ENCODE data around the gene TIGD1.
"Not testable (repeated sequence)": the region's sequence is repeated elsewhere in the genome, so short reads cannot be mapped to it uniquely, and the experiment has no call there.

The TIGD1 gene

DNA sequence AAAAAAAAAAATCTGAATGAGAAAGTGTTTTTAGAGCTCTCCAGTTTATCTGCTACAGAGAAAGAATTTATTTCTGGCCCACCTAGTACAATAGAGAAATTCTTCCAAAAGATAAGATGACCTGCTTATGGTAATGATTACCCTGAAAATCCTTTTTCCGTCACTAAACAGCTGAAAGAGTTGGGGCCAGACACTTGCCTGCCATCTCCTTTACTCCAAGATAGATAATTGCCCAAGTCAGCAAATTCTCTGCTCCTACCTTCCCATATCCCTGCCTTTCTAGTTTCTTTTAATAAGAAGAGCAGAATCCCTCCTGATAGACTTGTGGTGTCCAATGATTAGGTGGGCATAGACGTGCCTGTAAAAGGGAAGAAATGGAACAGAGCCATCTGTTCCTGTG, 28.3 kb upstream of the TIGD1 start:
- Histone ChIP-seq H3K36me3 (ENCODE audit: insufficient read depth, low read length) (peaks cover 55% of the 10 kb centered on the region), H3K4me1 (ENCODE audit: insufficient read depth, low read length) (peaks cover 6% of the 10 kb centered on the region), H3K4me3 (ENCODE audit: low read length) (no peak overlapping the region), H3K27me3 (ENCODE audit: insufficient read depth, low read length) (no peaks in the 10 kb centered on the region), H3K9me3 (ENCODE audit: low read length) (no peaks in the 10 kb centered on the region), H2AFZ (ENCODE audit: low read depth, low read length) (no peak overlapping the region)

DNA sequence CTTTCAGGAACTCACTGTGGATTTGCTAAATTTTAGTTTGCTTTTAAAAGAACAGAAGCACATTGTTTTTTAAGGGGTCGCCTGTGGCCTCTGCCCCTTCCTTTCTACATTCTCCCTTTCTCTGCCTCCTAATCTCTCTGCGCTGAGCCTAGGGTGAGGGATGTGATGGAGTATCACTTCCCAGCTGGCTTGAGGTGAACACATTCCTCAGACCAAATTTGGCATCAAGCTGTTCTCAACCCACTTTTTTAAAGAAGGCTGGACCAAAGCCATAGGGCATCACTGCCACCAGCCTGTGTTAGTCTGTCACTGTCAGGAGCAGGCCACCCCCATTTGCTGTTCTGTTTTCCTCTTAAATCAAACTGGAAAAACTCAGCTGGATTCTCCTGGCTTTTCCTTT, 27.5 kb upstream of the TIGD1 start:
- H2AFZ ChIP-seq (ENCODE audit: low read depth, low read length), result no peak overlapping the region
- H3K4me1 ChIP-seq (ENCODE audit: insufficient read depth, low read length), result peaks cover 6% of the 10 kb centered on the region
- H3K9me3 ChIP-seq (ENCODE audit: low read length), result no peaks in the 10 kb centered on the region
- H3K27me3 ChIP-seq (ENCODE audit: insufficient read depth, low read length), result no peaks in the 10 kb centered on the region
- peaks cover 55% of the 10 kb centered on the region for H3K36me3 ChIP-seq (ENCODE audit: insufficient read depth, low read length)
- H3K4me3 ChIP-seq (ENCODE audit: low read length), result no peak overlapping the region

- peaks cover 6% of the 10 kb centered on the region for H3K4me1 ChIP-seq (ENCODE audit: insufficient read depth, low read length)
- no peak overlapping the region for H2AFZ ChIP-seq (ENCODE audit: low read depth, low read length)
- H3K27me3 ChIP-seq (ENCODE audit: insufficient read depth, low read length), result no peaks in the 10 kb centered on the region
- H3K9me3 ChIP-seq (ENCODE audit: low read length), result no peaks in the 10 kb centered on the region
- H3K4me3 ChIP-seq (ENCODE audit: low read length), result no peak overlapping the region
- peaks cover 50% of the 10 kb centered on the region for H3K36me3 ChIP-seq (ENCODE audit: insufficient read depth, low read length)
These were observed 26.6 kb upstream of the TIGD1 start for GRCh38 chr2:232576995-232577394.

- Histone ChIP-seq H3K4me1 (ENCODE audit: insufficient read depth, low read length) (peaks cover 6% of the 10 kb centered on the region), H3K27me3 (ENCODE audit: insufficient read depth, low read length) (no peaks in the 10 kb centered on the region), H3K9me3 (ENCODE audit: low read length) (no peaks in the 10 kb centered on the region), H3K4me3 (ENCODE audit: low read length) (no peak overlapping the region), H3K36me3 (ENCODE audit: insufficient read depth, low read length) (peaks cover 47% of the 10 kb centered on the region), H2AFZ (ENCODE audit: low read depth, low read length) (no peak overlapping the region)
These were observed 25.0 kb upstream of the TIGD1 start for GRCh38 chr2:232575404-232575746.

- peaks cover 6% of the 10 kb centered on the region for H3K4me1 ChIP-seq (ENCODE audit: insufficient read depth, low read length)
- no peak overlapping the region for H3K4me3 ChIP-seq (ENCODE audit: low read length)
- no peak overlapping the region for H2AFZ ChIP-seq (ENCODE audit: low read depth, low read length)
- no peaks in the 10 kb centered on the region for H3K27me3 ChIP-seq (ENCODE audit: insufficient read depth, low read length)
- H3K9me3 ChIP-seq (ENCODE audit: low read length), result no peaks in the 10 kb centered on the region
- H3K36me3 ChIP-seq (ENCODE audit: insufficient read depth, low read length), result peaks cover 49% of the 10 kb centered on the region
These were observed 24.5 kb upstream of the TIGD1 start for GRCh38 chr2:232574674-232575403.

GRCh38 chr2:232573771-232574435, 23.5 kb upstream of the TIGD1 start:
- H3K4me1 ChIP-seq (ENCODE audit: insufficient read depth, low read length), result peaks cover 7% of the 10 kb centered on the region
- H3K36me3 ChIP-seq (ENCODE audit: insufficient read depth, low read length), result peaks cover 58% of the 10 kb centered on the region
- no peak overlapping the region for H3K4me3 ChIP-seq (ENCODE audit: low read length)
- no peaks in the 10 kb centered on the region for H3K27me3 ChIP-seq (ENCODE audit: insufficient read depth, low read length)
- no peaks in the 10 kb centered on the region for H3K9me3 ChIP-seq (ENCODE audit: low read length)
- H2AFZ ChIP-seq (ENCODE audit: low read depth, low read length), result no peak overlapping the region

- no peak overlapping the region for H3K4me3 ChIP-seq (ENCODE audit: low read length)
- no peaks in the 10 kb centered on the region for H3K27me3 ChIP-seq (ENCODE audit: insufficient read depth, low read length)
- no peak overlapping the region for H2AFZ ChIP-seq (ENCODE audit: low read depth, low read length)
- H3K4me1 ChIP-seq (ENCODE audit: insufficient read depth, low read length), result peaks cover 7% of the 10 kb centered on the region
- no peaks in the 10 kb centered on the region for H3K9me3 ChIP-seq (ENCODE audit: low read length)
- peaks cover 63% of the 10 kb centered on the region for H3K36me3 ChIP-seq (ENCODE audit: insufficient read depth, low read length)
These were observed 22.7 kb upstream of the TIGD1 start for GRCh38 chr2:232573042-232573441.

- Histone ChIP-seq H3K27me3 (ENCODE audit: insufficient read depth, low read length) (no peaks in the 10 kb centered on the region), H3K4me3 (ENCODE audit: low read length) (no peak overlapping the region), H3K36me3 (ENCODE audit: insufficient read depth, low read length) (peaks cover 77% of the 10 kb centered on the region), H3K9me3 (ENCODE audit: low read length) (no peaks in the 10 kb centered on the region), H2AFZ (ENCODE audit: low read depth, low read length) (no peak overlapping the region), H3K4me1 (ENCODE audit: insufficient read depth, low read length) (peaks cover 7% of the 10 kb centered on the region)
These were observed 20.7 kb upstream of the TIGD1 start for GRCh38 chr2:232571026-232571474.

DNA sequence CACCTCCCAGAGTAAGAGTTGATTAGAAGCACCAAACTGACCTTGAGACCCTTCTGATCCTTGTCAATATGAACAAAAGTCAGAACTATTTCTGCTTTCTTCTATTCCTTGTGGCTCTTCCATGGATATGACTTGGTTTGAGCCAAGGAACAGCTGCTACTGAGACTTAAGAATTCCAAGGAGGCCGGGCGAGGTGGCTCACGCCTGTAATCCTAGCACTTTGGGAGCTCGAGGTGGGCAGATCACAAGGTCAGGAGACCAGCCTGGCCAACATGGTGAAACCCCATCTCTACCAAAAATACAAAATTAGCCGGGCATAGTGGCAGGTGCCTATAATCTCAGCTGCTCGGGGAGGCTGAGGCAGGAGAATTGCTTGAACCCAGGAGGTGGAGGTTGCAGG, 20.1 kb upstream of the TIGD1 start:
- H3K27me3 ChIP-seq (ENCODE audit: insufficient read depth, low read length); H3K4me3 ChIP-seq (ENCODE audit: low read length); H3K4me1 ChIP-seq (ENCODE audit: insufficient read depth, low read length); H2AFZ ChIP-seq (ENCODE audit: low read depth, low read length); H3K9me3 ChIP-seq (ENCODE audit: low read length): not testable (repeated sequence)
- H3K36me3 ChIP-seq (ENCODE audit: insufficient read depth, low read length), result peaks cover 82% of the 10 kb centered on the region

GRCh38 chr2:232569541-232569940, 19.2 kb upstream of the TIGD1 start:
- Histone ChIP-seq H2AFZ (ENCODE audit: low read depth, low read length) (no peak overlapping the region), H3K27me3 (ENCODE audit: insufficient read depth, low read length) (no peaks in the 10 kb centered on the region), H3K4me1 (ENCODE audit: insufficient read depth, low read length) (peaks cover 7% of the 10 kb centered on the region), H3K9me3 (ENCODE audit: low read length) (no peaks in the 10 kb centered on the region), H3K4me3 (ENCODE audit: low read length) (no peak overlapping the region), H3K36me3 (ENCODE audit: insufficient read depth, low read length) (peaks cover 82% of the 10 kb centered on the region)

DNA sequence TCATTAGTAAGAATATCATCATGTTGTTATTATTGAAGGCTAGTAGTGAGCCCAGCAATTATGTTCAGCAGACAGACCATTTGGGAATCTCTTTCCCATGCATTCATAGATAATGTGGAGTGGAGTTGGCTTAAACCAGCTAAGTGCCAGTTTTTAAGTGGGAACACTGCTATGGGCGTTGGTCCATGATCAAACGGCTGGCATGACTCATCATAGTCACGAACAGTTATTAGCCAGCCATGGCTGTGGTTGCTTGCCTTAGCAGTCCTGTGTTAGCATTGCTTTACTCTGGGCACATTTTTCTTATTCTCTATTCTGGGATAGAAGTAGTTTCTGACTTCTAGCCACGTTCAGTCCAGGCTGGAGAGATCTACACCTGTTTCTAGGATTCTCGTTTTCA, 17.8 kb upstream of the TIGD1 start:
- peaks cover 2% of the 10 kb centered on the region for H3K4me1 ChIP-seq (ENCODE audit: insufficient read depth, low read length)
- no peaks in the 10 kb centered on the region for H3K27me3 ChIP-seq (ENCODE audit: insufficient read depth, low read length)
- H3K36me3 ChIP-seq (ENCODE audit: insufficient read depth, low read length), result peaks cover 83% of the 10 kb centered on the region

DNA sequence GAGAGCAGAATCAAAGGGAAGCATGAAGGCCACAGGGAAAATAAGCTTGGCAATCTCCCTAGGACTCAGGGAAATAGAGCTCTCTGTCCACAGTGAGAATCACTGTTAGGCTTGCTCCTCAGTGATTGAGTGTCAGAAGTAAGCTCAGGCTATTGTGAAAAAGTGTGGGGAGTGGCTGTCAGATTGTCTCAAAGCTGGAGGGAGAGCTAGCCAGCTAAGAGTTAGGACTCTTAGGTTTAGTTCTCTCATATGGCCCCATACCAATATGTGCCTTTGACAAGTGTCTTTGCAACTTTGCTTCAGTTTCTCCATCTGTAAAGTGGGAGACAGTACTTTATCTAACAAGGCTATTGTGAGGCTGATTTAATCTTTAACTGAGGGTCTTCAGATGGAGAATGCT, 17.4 kb upstream of the TIGD1 start:
- H3K4me3 ChIP-seq (ENCODE audit: low read length), result no peak overlapping the region
- peaks cover 87% of the 10 kb centered on the region for H3K36me3 ChIP-seq (ENCODE audit: insufficient read depth, low read length)
- no peak overlapping the region for H2AFZ ChIP-seq (ENCODE audit: low read depth, low read length)

More for the DNA sequence above, 17.8 kb upstream of the TIGD1 start:
- no peak overlapping the region for H2AFZ ChIP-seq (ENCODE audit: low read depth, low read length)
- H3K4me3 ChIP-seq (ENCODE audit: low read length), result no peak overlapping the region
- H3K9me3 ChIP-seq (ENCODE audit: low read length), result no peaks in the 10 kb centered on the region

DNA sequence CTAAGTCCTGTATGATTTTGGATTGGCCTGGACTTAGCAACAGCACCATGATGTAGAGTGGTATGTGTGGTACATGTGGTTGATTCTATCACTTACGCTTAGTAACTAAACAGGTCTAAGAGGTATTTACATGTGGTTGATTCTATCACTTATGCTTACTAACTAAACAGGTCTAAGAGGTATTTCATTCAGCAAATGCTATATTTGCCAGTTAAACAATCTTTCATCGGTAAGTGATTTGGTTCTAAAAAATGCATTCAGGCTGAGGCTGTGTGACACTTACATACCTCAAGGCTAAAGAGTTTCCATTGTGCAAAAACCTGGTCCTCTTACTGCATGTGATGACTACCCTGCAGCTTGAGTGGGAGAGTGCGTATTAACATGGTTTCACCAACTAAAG, 13.2 kb upstream of the TIGD1 start:
- Histone ChIP-seq H2AFZ (ENCODE audit: low read depth, low read length) (no peak overlapping the region), H3K27me3 (ENCODE audit: insufficient read depth, low read length) (no peaks in the 10 kb centered on the region), H3K9me3 (ENCODE audit: low read length) (no peaks in the 10 kb centered on the region), H3K4me1 (ENCODE audit: insufficient read depth, low read length) (no peaks in the 10 kb centered on the region), H3K36me3 (ENCODE audit: insufficient read depth, low read length) (peaks cover 83% of the 10 kb centered on the region), H3K4me3 (ENCODE audit: low read length) (no peak overlapping the region)

More for the DNA sequence above, 17.4 kb upstream of the TIGD1 start:
- Histone ChIP-seq H3K4me1 (ENCODE audit: insufficient read depth, low read length) (peaks cover 2% of the 10 kb centered on the region), H3K9me3 (ENCODE audit: low read length) (no peaks in the 10 kb centered on the region), H3K27me3 (ENCODE audit: insufficient read depth, low read length) (no peaks in the 10 kb centered on the region)
